ENCODE results near the gene GCK. TPM values are rescaled to one million over a fixed set of nuclear protein-coding genes. Genes with fewer than 3 reads are reported as not detected.
A peak's percentile ranks its signal among the peaks of the same experiment; 100 is the strongest.

Gene GCK
- total and polyA plus RNA-seq, 11 donors: 0.54 to 5.7 (median 1.9) TPM

DNA sequence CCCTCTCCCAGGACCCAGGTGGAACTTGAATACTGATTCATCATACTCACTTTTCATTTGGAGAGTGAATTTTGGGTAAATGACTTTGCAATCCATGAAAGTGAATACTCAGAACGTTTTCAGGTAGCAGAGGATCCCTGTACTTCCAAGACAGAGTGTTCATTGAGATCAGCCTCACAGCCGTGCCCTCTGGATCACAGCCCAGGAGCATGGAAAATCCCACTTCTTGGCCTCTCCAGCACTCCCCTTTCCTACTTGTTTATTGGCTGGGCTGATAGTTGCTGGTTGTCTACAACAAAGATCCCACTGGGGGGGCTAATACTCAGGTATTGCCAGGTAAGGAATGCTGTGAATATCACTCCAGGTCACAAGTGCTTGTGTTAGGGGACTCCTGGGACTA lies 5.9 kb downstream of the GCK start:
- H3K27ac ChIP-seq: no peak overlapping the region
- H3K4me3 ChIP-seq: no peak overlapping the region
- intact Hi-C loops (cut with DNase I): no loop called here
- no peak for TF ChIP-seq POLR2A (IDR thresholded peaks at IDR 0.05)
- TF ChIP-seq, protein P1, sequence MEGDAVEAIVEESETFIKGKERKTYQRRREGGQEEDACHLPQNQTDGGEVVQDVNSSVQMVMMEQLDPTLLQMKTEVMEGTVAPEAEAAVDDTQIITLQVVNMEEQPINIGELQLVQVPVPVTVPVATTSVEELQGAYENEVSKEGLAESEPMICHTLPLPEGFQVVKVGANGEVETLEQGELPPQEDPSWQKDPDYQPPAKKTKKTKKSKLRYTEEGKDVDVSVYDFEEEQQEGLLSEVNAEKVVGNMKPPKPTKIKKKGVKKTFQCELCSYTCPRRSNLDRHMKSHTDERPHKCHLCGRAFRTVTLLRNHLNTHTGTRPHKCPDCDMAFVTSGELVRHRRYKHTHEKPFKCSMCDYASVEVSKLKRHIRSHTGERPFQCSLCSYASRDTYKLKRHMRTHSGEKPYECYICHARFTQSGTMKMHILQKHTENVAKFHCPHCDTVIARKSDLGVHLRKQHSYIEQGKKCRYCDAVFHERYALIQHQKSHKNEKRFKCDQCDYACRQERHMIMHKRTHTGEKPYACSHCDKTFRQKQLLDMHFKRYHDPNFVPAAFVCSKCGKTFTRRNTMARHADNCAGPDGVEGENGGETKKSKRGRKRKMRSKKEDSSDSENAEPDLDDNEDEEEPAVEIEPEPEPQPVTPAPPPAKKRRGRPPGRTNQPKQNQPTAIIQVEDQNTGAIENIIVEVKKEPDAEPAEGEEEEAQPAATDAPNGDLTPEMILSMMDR (IDR thresholded peaks at IDR 0.05): no peak
- H3K4me1 ChIP-seq: no peaks in the 10 kb centered on the region
- 22 to 47% (median 36%) methylated on average over 2 of the region's 2 CpGs for WGBS, 4 donors
- ATAC-seq (no peak), DNase-seq (no peak)
- H3K9me3 ChIP-seq: peaks cover 0 to 15% (median 7%) of the 10 kb centered on the region in 12 donors
- H3K36me3 ChIP-seq: no peaks in the 10 kb centered on the region
- peaks cover 0 to 5% (median 0%) of the 10 kb centered on the region in 9 donors for H3K27me3 ChIP-seq

DNA sequence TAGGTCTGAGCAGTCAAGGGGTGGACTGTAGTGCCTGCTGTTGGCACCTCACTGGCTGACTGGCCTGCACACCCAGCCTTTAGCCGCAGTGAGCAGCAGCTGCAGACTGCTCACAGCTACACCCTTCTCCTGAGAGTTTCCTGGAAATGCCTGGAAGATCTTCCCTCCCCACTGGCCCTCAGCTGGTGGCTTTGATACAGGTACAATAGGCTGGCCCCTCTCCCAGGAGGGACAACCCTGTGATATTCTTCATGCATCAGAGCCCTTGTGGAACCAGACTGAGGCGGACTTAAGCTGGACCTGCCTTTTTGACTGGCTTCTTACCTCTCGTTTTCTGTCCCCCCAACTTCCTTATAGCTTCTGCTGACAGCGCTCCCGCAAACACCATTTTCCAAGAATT lies 6.4 kb downstream of the GCK start:
- Histone ChIP-seq H3K4me3 (no peak overlapping the region), H3K36me3 (no peaks in the 10 kb centered on the region), H3K27ac (no peak overlapping the region), H3K4me1 (peaks cover 0 to 4% (median 0%) of the 10 kb centered on the region in 12 donors), H3K9me3 (peaks cover 0 to 15% (median 7%) of the 10 kb centered on the region in 12 donors), H3K27me3 (peaks cover 0 to 5% (median 0%) of the 10 kb centered on the region in 9 donors)
- 75 to 89% (median 79%) methylated on average over 5 of the region's 5 CpGs for WGBS, 4 donors
- intact Hi-C loops (cut with DNase I): no loop called here
- no peak for DNase-seq
- TF ChIP-seq POLR2A (IDR thresholded peaks at IDR 0.05): no peak
- TF ChIP-seq, protein P1 (IDR thresholded peaks at IDR 0.05): no peak
- no peak for ATAC-seq

DNA sequence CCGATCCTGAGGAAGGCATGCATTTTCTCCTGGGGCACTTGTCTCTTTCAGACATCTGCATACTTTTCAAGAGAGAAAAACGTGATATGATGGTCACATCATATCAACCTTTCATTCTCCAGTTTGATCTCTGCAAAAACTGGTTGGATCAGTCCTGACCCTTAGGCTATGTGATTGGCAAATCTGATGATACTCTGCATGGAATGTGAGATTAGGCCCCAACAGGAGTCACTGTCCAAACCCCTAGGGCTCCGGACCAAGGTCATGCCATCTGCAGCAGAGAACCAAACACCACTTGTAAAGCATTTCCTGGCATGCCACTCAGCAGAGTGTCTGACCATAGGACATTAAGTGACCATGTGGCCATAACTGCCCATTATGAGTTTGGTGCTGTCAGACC lies 8.6 kb downstream of the GCK start:
- H3K27me3 ChIP-seq: peaks cover 0 to 11% (median 0%) of the 10 kb centered on the region in 9 donors
- intact Hi-C loops (cut with DNase I): no loop called here
- TF ChIP-seq, protein P1 (IDR thresholded peaks at IDR 0.05): no peak
- no peak for TF ChIP-seq POLR2A (IDR thresholded peaks at IDR 0.05)
- H3K9me3 ChIP-seq: peaks cover 0 to 15% (median 7%) of the 10 kb centered on the region in 12 donors
- no peak overlapping the region for H3K4me3 ChIP-seq
- DNase-seq (no peak), ATAC-seq (no peak)
- H3K4me1 ChIP-seq: peaks cover 0 to 8% (median 0%) of the 10 kb centered on the region in 12 donors
- H3K27ac ChIP-seq: no peak overlapping the region
- 70 to 73% (median 71%) methylated on average over 3 of the region's 3 CpGs for WGBS, 4 donors
- H3K36me3 ChIP-seq: no peaks in the 10 kb centered on the region

DNA sequence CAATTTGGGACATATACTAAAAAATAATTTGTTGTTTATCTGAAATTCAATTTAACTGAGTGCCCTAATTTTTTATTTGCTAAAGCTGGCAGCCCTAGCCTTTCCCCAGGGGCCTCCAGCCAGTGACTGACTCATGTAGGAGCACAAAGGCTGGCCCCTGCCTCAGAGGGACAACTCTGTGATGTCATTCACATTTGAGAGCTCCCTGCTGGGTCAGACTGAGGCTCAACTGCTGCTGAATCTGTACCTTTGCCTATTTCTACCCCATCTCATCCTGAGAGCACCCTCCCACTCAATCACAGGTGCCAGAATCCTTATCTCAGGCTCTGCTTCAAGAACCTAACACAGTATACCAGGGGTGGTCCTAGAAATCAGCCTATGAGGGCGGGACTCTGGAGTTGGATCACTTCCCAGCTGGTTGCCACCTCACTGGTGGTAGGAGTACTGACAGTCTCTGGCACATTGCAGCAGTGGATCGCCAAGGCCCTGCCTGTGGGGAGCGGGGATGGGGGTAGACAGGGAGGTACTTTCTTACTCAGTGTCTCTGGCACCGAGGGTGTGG lies 11.6 kb downstream of the GCK start:
- Histone ChIP-seq H3K36me3 (no peaks in the 10 kb centered on the region), H3K9me3 (peaks cover 0 to 8% (median 3%) of the 10 kb centered on the region in 12 donors), H3K27me3 (peaks cover 0 to 11% (median 0%) of the 10 kb centered on the region in 9 donors), H3K4me1 (peaks cover 0 to 8% (median 0%) of the 10 kb centered on the region in 12 donors), H3K27ac (peak overlapping the region in 1 of 12 donors; percentile 7), H3K4me3 (no peak overlapping the region)
- intact Hi-C loops (cut with DNase I): no loop called here
- DNase-seq (peak in 1 of 5 donors; percentile 57), ATAC-seq (peak; percentile 54 to 85 (median 72))
- WGBS, 4 donors: 43 to 71% (median 56%) methylated on average over 4 of the region's 4 CpGs
- no peak for TF ChIP-seq POLR2A (IDR thresholded peaks at IDR 0.05)
- TF ChIP-seq, protein P1 (IDR thresholded peaks at IDR 0.05): no peak

All from heart left ventricle (tissue), 16 donors.